Epithelial cell of umbilical artery (primary cell): ENCODE results near the gene TPRG1L. TPM values are rescaled to one million over a fixed set of nuclear protein-coding genes. Genes with fewer than 3 reads are reported as not detected.

ENCODE experiments used
- total RNA-seq: library from RNA; depleted of rRNA; stranded (reverse); fragments of >200 nt; gene quantifications from 2 replicates; pipeline ENCODE4 v1.2.3, GENCODE V29; 2014

The TPRG1L gene
- total RNA-seq: 18.2 and 22.9 TPM in 2 replicates

GRCh38 chr1:3624200-3625136 is at the start of gene TPRG1L:
TPRG1L (plus strand) TSS chr1:3625015; CDS start chr1:3625073, 58 bp downstream.

GRCh38 chr1:3611170-3612019 is 13.4 kb upstream of the TPRG1L start, which contains the start of gene MEGF6:
MEGF6 (minus strand) TSS chr1:3611508; CDS start chr1:3611268, 240 bp downstream.

GRCh38 chr1:3649342-3650247 is 24.8 kb downstream of the TPRG1L start, which contains the start of gene WRAP73:
WRAP73 (minus strand) TSS chr1:3650103; CDS start chr1:3649999, 104 bp downstream.

GRCh38 chr1:3651930-3652547 is 27.2 kb downstream of the TPRG1L start, which contains the start of gene TP73:
TP73 (plus strand) TSS chr1:3652516; CDS start chr1:3682366, 29,850 bp downstream.

Other genes starting within 250 kb of the TPRG1L start
- 0.32 and 0.46 TPM in 2 replicates for gene ARHGEF16, start 170.3 kb upstream of the TPRG1L start, total RNA-seq
- gene MEGF6, start 13.5 kb upstream of the TPRG1L start, total RNA-seq: 9.9 and 19.8 TPM in 2 replicates
- 18.7 and 23.4 TPM in 2 replicates for gene WRAP73, start 25.1 kb downstream of the TPRG1L start, total RNA-seq
- under 0.01 TPM in 1 of 2 replicates, not detected in the other for gene TP73, start 27.5 kb downstream of the TPRG1L start, total RNA-seq
- gene CCDC27, start 127.4 kb downstream of the TPRG1L start, total RNA-seq: not detected in 2 replicates
- gene SMIM1, start 147.7 kb downstream of the TPRG1L start, total RNA-seq: 3.2 TPM in 1 of 2 replicates, not detected in the other
- gene LRRC47, start 171.5 kb downstream of the TPRG1L start, total RNA-seq: 33.8 and 35.7 TPM in 2 replicates
- 17.8 and 18.8 TPM in 2 replicates for gene CEP104, start 232.2 kb downstream of the TPRG1L start, total RNA-seq
- gene DFFB, start 232.5 kb downstream of the TPRG1L start, total RNA-seq: 13.3 and 16.9 TPM in 2 replicates